PC-3 (cell line): ENCODE data around the gene MFN2. TPM values are rescaled to one million over a fixed set of nuclear protein-coding genes. Genes with fewer than 3 reads are reported as not detected.

Source experiments
- ATAC-seq: fragments of 200-7000 bp; cut with Tn5 transposase; 2 replicates; pipeline ENCODE4 v1.9.1; 2020; ENCODE audit warnings: mild to moderate bottlenecking, moderate library complexity
- BruUV-seq: library from RNA; stranded (reverse); fragments of 400-500 nt; replicated peaks from 2 replicates; lab custom pipeline; 2021; lab: Mats Ljungman, UMichigan
- CTCF ChIA-PET: fragments of 300-600 bp; sonication (Branson Sonifier 250); formaldehyde crosslinking; loops from one replicate; lab custom pipeline; 2022; ENCODE audit warnings: antibody characterized with exemption; lab: Charles Lee
- POLR2A ChIA-PET: fragments of 300-600 bp; sonication (Branson Sonifier 250); formaldehyde crosslinking; loops from one replicate; lab custom pipeline; 2022; ENCODE audit warnings: antibody characterized with exemption; ENCODE audit not compliant: unreplicated experiment; lab: Charles Lee
- DNase-seq: peaks from one replicate; pipeline ENCODE4 v3.0.0-alpha.2; 2015
- H2AFZ ChIP-seq: fragments of 300-600 bp; sonication (generic); 2 replicates; pipeline ENCODE4 v1.6.0; 2016; ENCODE audit warnings: antibody characterized with exemption, low read length
- H3F3A ChIP-seq: fragments of 300-600 bp; sonication (generic); one replicate; pipeline ENCODE4 v1.6.0; 2017; ENCODE audit warnings: antibody characterized with exemption, low read length, control low read depth, mild to moderate bottlenecking; ENCODE audit not compliant: unreplicated experiment
- H3K27ac ChIP-seq: fragments of 300-600 bp; sonication (generic); 2 replicates; pipeline ENCODE4 v1.5.1; 2016; ENCODE audit warnings: mild to moderate bottlenecking, low read length
- H3K27me3 ChIP-seq: fragments of 300-600 bp; sonication (generic); 2 replicates; pipeline ENCODE4 v1.6.1; 2016; ENCODE audit warnings: low read length, mixed read lengths
- H3K36me3 ChIP-seq: fragments of 300-600 bp; sonication (generic); 2 replicates; pipeline ENCODE4 v1.6.1; 2016; ENCODE audit warnings: low read depth, mixed run types, low read length, mixed read lengths
- H3K4me1 ChIP-seq: fragments of 300-600 bp; sonication (generic); 2 replicates; pipeline ENCODE4 v1.5.1; 2016; ENCODE audit warnings: low read length; ENCODE audit not compliant: insufficient read depth
- H3K4me2 ChIP-seq: fragments of 300-600 bp; sonication (generic); 2 replicates; pipeline ENCODE4 v1.6.0; 2016; ENCODE audit warnings: low read length
- H3K4me3 ChIP-seq: fragments of 300-600 bp; sonication (generic); 2 replicates; pipeline ENCODE4 v1.5.1; 2016; ENCODE audit warnings: mild to moderate bottlenecking, low read length, mixed read lengths
- H3K79me2 ChIP-seq: fragments of 300-600 bp; sonication (generic); 2 replicates; pipeline ENCODE4 v1.6.1; 2017; ENCODE audit warnings: low read length, mixed read lengths
- H3K9ac ChIP-seq: fragments of 300-600 bp; sonication (generic); 2 replicates; pipeline ENCODE4 v1.6.0; 2016; ENCODE audit warnings: mild to moderate bottlenecking, low read length
- H3K9me2 ChIP-seq: fragments of 300-600 bp; sonication (generic); replicated peaks from 2 replicates; pipeline ENCODE4 v1.6.1; 2016; ENCODE audit warnings: mixed run types, low read length, mixed read lengths
- H3K9me3 ChIP-seq: fragments of 300-600 bp; sonication (generic); 2 replicates; pipeline ENCODE4 v1.6.1; 2016; ENCODE audit warnings: low read length, mixed read lengths
- H4K20me1 ChIP-seq: fragments of 300-600 bp; sonication (generic); 2 replicates; pipeline ENCODE4 v1.6.1; 2016; ENCODE audit warnings: low read length, mixed read lengths
- EZH2 ChIP-seq: fragments of 300-600 bp; sonication (generic); IDR thresholded peaks from one replicate; pipeline ENCODE4 v1.6.1; 2017; ENCODE audit warnings: antibody characterized with exemption, mild to moderate bottlenecking, low read length; ENCODE audit not compliant: unreplicated experiment
- EZH2phosphoT487 ChIP-seq: fragments of 300-600 bp; sonication (generic); IDR thresholded peaks from 2 replicates; pipeline ENCODE4 v1.6.1; 2018; ENCODE audit warnings: mild to moderate bottlenecking, antibody characterized with exemption, low read length, borderline replicate concordance
- intact Hi-C: fragments of 100-400 bp; cut with micrococcal nuclease; formaldehyde crosslinking; loops from 2 replicates; pipeline ENCODE4 v1.9.0; 2023
- total RNA-seq: library from RNA; depleted of rRNA; stranded (reverse); fragments of >200 nt; gene quantifications from 2 replicates; pipeline ENCODE4 v1.2.3, GENCODE V29; 2014
- TF ChIP-seq, protein P1 (sequence below): fragments of 300-600 bp; sonication (generic); conservative IDR thresholded peaks from 2 replicates; pipeline ENCODE4 v1.5.1; 2017; ENCODE audit warnings: antibody characterized with exemption, low read depth, mild to moderate bottlenecking, low read length

MFN2 gene
- total RNA-seq, 1 experiment from 2014 or later = 97.8 TPM

DNA sequence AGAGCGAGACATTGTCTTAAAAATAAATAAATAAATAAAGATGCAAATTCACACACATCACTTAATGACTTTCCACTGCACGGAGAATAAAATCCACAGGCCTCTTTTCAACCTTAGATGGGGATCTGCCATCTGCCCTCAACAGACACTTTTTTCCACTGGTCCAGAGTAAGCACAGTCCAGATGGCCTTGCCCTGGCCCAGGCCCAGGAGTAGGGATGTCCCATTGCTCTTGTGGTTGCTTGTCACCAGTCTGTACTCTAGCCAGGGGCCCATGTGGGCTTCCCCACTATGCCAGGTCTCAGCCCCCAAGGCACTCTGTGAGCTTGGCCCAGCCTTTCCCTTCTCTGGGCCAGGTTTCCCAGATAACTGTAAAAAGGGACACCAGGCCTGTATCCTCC lies 28.3 kb upstream of the MFN2 start:
- peaks cover 30% of the 10 kb centered on the region for H3K36me3 ChIP-seq
- no peaks in the 10 kb centered on the region for H3K79me2 ChIP-seq
- H3K27ac ChIP-seq = no peak overlapping the region
- ATAC-seq (no peak), DNase-seq (no peak)
- no peaks in the 10 kb centered on the region for H3K9me2 ChIP-seq
- H3K4me2 ChIP-seq = no peak overlapping the region
- BruUV-seq = no TSS peak
- no peaks in the 10 kb centered on the region for H3K4me1 ChIP-seq
- ChIA-PET CTCF (no interaction called here), POLR2A (interaction anchor here (0.6 kb wide), 1 partner anchor 282 kb away, joined by 9 read pairs; no protein-coding TSS in a partner anchor)
- no peak overlapping the region for H3K9ac ChIP-seq
- H3F3A ChIP-seq = no peaks in the 10 kb centered on the region
- no peaks in the 10 kb centered on the region for H3K27me3 ChIP-seq
- no peak overlapping the region for H3K4me3 ChIP-seq
- H3K9me3 ChIP-seq = no peaks in the 10 kb centered on the region
- no peaks in the 10 kb centered on the region for H4K20me1 ChIP-seq
- TF ChIP-seq EZH2phosphoT487 = no peak
- TF ChIP-seq, protein P1, sequence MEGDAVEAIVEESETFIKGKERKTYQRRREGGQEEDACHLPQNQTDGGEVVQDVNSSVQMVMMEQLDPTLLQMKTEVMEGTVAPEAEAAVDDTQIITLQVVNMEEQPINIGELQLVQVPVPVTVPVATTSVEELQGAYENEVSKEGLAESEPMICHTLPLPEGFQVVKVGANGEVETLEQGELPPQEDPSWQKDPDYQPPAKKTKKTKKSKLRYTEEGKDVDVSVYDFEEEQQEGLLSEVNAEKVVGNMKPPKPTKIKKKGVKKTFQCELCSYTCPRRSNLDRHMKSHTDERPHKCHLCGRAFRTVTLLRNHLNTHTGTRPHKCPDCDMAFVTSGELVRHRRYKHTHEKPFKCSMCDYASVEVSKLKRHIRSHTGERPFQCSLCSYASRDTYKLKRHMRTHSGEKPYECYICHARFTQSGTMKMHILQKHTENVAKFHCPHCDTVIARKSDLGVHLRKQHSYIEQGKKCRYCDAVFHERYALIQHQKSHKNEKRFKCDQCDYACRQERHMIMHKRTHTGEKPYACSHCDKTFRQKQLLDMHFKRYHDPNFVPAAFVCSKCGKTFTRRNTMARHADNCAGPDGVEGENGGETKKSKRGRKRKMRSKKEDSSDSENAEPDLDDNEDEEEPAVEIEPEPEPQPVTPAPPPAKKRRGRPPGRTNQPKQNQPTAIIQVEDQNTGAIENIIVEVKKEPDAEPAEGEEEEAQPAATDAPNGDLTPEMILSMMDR = no peak
- TF ChIP-seq EZH2 = no peak
- no peak overlapping the region for H2AFZ ChIP-seq
- intact Hi-C loops = no loop called here

DNA sequence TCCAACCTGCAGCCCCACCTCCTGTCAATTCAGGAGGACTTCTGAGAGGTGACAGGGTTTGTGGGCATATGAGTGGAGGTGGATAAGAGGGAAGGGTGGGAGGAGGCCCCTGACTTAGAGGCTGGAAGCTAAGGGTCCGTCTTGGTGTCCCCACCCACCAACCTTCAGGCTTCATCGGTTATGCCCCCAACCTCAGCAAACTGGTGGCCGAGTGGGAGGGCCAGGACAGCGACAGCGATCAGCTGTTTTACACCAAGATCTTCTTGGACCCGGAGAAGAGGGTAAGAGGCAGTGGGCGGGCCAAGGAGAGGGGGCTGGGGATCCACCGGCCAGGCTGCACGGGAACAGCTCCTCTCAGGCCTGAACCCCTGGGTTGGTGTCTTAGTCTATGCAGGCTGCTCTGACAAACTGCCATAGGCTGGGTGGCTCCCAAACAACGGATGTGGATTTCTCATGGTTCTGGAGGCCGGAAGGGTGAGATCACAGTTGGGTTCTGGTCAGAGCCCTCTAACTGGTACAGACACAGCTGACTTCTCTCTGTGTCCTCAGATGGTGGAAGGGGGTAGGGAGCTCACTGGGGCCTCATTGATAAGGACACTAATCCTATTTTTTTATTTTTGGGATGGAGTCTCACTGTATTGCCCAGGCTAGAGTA lies 27.7 kb upstream of the MFN2 start:
- Histone ChIP-seq H3K9me2 (no peaks in the 10 kb centered on the region), H3K36me3 (peaks cover 35% of the 10 kb centered on the region), H3K9ac (no peak overlapping the region), H3F3A (no peaks in the 10 kb centered on the region), H3K4me3 (no peak overlapping the region), H3K79me2 (no peaks in the 10 kb centered on the region), H3K27ac (no peak overlapping the region), H3K27me3 (no peaks in the 10 kb centered on the region), H2AFZ (no peak overlapping the region), H4K20me1 (no peaks in the 10 kb centered on the region), H3K4me2 (no peak overlapping the region), H3K9me3 (no peaks in the 10 kb centered on the region), H3K4me1 (no peaks in the 10 kb centered on the region)
- ATAC-seq (no peak), DNase-seq (no peak)
- no TSS peak for BruUV-seq
- ChIA-PET POLR2A (no interaction called here), CTCF (no interaction called here)
- intact Hi-C loops = no loop called here
- no peak for TF ChIP-seq EZH2phosphoT487
- no peak for TF ChIP-seq EZH2
- TF ChIP-seq, protein P1 = no peak

DNA sequence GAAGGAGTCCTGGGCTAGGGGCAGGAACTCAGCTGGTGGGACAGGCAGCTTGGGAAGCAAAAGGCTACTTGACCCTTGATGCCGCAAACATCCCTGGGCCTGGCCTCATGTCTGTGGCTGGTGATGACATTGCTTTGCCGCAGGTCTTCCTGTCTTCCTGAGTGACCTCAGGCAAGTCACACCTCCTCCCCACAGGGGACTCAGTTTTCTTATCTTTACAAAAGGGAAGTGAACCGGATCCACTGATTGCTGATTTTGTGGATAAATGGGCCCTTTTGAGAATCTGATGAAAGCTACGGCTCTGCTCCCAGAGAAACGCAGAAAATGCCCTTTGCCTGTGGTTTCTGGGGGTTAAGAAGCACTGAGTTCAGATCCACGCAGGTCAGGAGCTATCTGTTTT lies 25.0 kb upstream of the MFN2 start:
- ChIA-PET CTCF (no interaction called here), POLR2A (no interaction called here)
- H3K36me3 ChIP-seq = peaks cover 17% of the 10 kb centered on the region; the same call in 1 of the 2 replicates
- intact Hi-C loops = no loop called here
- DNase-seq = no peak
- H3K27me3 ChIP-seq = no peaks in the 10 kb centered on the region
- no peak overlapping the region for H2AFZ ChIP-seq
- no peaks in the 10 kb centered on the region for H3K79me2 ChIP-seq
- H3K9me3 ChIP-seq = no peaks in the 10 kb centered on the region
- no peaks in the 10 kb centered on the region for H4K20me1 ChIP-seq
- H3K9ac ChIP-seq = no peak overlapping the region
- no TSS peak for BruUV-seq
- no peak overlapping the region for H3K4me3 ChIP-seq
- no peaks in the 10 kb centered on the region for H3K4me1 ChIP-seq
- no peak for ATAC-seq
- no peaks in the 10 kb centered on the region for H3F3A ChIP-seq
- H3K9me2 ChIP-seq = no peaks in the 10 kb centered on the region
- H3K27ac ChIP-seq = no peak overlapping the region
- TF ChIP-seq, protein P1 = no peak
- TF ChIP-seq EZH2 (no peak), EZH2phosphoT487 (no peak)
- no peak overlapping the region for H3K4me2 ChIP-seq
